HFF-Myc (cell line): Measurements from ENCODE around the gene CTRB1.

Source experiments
- DNase-seq: peaks from one replicate; pipeline ENCODE4 v3.0.0-alpha.2; 2011; ENCODE audit warnings: low read depth; ENCODE audit errors: extremely low read depth
- H3K4me3 ChIP-seq: replicated peaks from 2 replicates; pipeline ENCODE4 v1.5.1; 2011; ENCODE audit warnings: low read depth, mild to moderate bottlenecking, control low read depth, low read length
- TF ChIP-seq, protein P1 (sequence below): IDR thresholded peaks from 2 replicates; pipeline ENCODE4 v1.5.1; 2012; ENCODE audit warnings: mild to moderate bottlenecking, low read depth, low read length, control low read depth; ENCODE audit errors: missing control alignments

Gene CTRB1

GRCh38 chr16:75257886-75258806 lies 39.4 kb downstream of the CTRB1 start:
- TF ChIP-seq, protein P1, sequence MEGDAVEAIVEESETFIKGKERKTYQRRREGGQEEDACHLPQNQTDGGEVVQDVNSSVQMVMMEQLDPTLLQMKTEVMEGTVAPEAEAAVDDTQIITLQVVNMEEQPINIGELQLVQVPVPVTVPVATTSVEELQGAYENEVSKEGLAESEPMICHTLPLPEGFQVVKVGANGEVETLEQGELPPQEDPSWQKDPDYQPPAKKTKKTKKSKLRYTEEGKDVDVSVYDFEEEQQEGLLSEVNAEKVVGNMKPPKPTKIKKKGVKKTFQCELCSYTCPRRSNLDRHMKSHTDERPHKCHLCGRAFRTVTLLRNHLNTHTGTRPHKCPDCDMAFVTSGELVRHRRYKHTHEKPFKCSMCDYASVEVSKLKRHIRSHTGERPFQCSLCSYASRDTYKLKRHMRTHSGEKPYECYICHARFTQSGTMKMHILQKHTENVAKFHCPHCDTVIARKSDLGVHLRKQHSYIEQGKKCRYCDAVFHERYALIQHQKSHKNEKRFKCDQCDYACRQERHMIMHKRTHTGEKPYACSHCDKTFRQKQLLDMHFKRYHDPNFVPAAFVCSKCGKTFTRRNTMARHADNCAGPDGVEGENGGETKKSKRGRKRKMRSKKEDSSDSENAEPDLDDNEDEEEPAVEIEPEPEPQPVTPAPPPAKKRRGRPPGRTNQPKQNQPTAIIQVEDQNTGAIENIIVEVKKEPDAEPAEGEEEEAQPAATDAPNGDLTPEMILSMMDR, result no peak
- H3K4me3 ChIP-seq, result no peak overlapping the region
- DNase-seq, result no peak

GRCh38 chr16:75258807-75259141 lies 40.0 kb downstream of the CTRB1 start:
- no peak for DNase-seq
- TF ChIP-seq, protein P1, result no peak
- no peak overlapping the region for H3K4me3 ChIP-seq

DNA sequence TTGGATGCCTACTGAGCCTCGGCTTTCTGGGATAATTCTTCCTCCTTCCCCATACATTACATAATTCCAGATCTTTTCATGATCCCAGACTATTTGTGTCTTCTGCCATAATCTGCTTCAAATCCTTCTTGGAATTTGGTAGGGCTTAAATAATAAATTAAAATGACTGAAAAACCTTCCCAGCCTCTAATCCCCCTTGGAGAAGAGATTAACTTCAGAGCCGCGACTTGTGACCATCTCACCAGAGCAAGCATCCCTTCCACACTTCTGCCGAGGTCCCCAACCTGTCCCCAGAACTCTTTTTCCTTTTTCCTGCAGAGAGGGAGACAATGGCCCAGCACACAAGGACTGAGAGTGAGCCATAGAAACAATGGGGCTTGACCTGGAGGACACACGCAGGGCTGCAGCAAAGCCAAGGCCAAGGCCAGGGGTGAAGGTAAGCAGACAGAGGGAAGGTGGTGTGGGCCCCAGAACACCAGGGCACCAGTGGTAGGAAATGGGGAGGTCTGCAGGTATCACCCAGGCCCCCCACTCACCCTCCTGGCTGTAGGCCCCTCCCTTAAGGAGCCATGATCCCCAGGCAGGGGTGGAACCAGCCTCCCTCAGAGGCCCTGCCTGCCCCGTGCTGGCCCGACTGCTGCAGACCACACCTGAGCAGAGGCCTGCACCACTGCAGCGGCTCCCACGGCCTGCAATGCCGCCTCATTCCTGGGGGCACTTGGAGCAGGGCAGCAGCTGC lies 42.2 kb downstream of the CTRB1 start:
- H3K4me3 ChIP-seq, result no peak overlapping the region
- DNase-seq, result no peak
- TF ChIP-seq, protein P1, result no peak

DNA sequence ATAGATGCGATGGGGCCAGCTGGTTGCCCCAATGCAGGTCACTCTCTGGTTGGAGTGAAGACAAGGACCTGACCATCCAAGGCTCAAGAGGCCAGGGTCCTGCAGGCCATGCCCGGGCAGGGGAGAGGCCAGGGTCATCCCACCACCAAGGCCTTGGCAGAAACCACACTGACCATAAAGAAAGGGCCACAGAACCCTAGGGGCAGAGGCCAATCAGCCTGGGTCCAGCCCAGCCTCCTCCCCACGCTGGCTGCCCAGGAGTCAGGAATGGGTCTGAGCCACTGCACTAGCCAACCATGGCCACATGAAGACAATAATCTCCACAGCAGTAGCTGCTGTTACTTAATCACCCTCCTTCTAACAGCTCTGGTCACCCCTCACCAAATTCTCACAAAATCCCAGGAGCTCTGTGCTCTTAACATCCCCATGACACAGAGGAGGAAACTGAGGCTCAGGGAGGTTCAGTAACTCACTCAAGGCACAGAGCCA lies 42.8 kb downstream of the CTRB1 start:
- TF ChIP-seq, protein P1, result no peak
- no peak for DNase-seq
- H3K4me3 ChIP-seq, result no peak overlapping the region

DNA sequence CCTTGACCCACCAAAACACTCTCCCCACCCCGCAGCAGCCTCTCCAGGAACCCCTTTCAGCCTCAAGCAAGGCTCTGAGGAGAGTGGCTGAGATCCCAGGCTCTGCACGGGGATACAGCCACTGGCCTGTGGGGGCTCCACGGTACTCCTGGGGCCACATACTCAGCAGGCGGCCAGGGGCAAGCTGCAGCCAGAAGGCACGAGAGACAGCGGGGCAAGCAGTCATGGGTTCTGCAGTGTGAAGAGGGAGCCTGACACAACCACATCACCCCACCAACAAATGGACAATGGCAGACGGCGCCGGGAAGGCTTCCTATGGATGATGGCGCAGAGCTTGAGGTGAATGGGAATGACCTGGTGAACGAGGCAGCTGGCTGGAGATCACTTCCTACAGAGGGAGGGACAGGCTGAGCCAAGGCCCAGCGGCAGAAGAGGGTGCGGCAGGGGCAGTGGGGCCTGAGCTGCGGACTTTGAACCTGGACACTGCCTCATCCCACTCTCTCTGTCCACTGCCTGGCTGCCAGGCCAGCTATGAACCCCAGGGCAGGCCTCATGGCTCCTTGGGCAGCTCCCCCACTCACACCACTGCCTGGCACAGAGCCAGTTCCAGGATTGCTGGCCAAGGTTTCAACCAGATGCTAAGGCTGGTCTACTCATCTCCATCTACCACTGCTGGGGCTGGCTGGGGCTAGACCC lies 43.5 kb downstream of the CTRB1 start:
- DNase-seq, result no peak
- H3K4me3 ChIP-seq, result no peak overlapping the region
- TF ChIP-seq, protein P1, result no peak

GRCh38 chr16:75262800-75263127 lies 44.0 kb downstream of the CTRB1 start:
- TF ChIP-seq, protein P1, result no peak
- no peak for DNase-seq
- H3K4me3 ChIP-seq, result no peak overlapping the region; the same call in 1 of the 2 replicates
